T-helper 2 cell (primary cell): ENCODE results near the gene KCNK18.
"Not testable (repeated sequence)": the region's sequence is repeated elsewhere in the genome, so short reads cannot be mapped to it uniquely, and the experiment has no call there.

ENCODE experiments used
- DNase-seq, 5 experiments: peaks; one replicate each; pipeline versions ENCODE4 v3.0.0 to v3.0.0-alpha.2; 2012 to 2022

KCNK18 gene

GRCh38 chr10:117174439-117175214 is 22.7 kb upstream of the KCNK18 start:
- peak; percentile 41 to 76 (median 65) for DNase-seq

DNA sequence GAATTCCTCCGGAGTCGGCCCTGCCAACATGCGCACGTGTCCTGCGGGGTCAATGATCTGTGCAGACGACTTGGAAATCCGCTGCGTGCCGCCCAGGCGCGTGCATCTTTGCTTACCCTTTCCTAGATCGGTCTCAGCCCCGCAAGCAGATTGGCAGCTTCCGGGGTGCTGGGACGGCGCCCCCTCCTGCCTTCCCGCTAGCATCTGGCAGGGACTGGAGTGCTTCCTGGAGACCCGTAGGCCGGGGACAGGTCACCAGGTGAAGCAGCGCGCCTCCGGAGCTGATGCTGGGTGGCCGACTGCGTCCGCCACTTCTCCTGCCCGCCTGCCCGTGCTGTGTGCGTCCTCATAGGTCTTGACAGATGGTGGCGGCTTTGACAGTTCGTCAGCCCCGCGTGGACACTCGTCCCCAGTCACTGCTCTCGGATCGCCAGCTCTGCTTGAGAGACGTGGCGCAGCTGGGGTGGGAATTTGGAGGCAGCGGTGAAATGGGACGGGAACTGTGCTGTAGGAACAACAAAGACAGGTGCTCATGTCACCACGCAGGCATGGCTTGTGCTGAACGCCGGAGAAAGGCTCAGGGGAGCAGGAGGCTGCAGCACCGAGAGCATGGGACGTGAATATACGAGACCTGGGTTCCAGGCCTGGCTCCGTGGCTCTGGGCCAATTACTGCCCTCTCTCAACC is 21.9 kb upstream of the KCNK18 start:
- DNase-seq: no peak

- DNase-seq: peak in 4 of 5 experiments; percentile 30 to 66 (median 56)
Observed at GRCh38 chr10:117175901-117176534, 21.3 kb upstream of the KCNK18 start.

GRCh38 chr10:117178190-117178589 is 19.1 kb upstream of the KCNK18 start:
- no peak for DNase-seq

GRCh38 chr10:117184296-117184695 is 13.0 kb upstream of the KCNK18 start:
- no peak for DNase-seq

DNA sequence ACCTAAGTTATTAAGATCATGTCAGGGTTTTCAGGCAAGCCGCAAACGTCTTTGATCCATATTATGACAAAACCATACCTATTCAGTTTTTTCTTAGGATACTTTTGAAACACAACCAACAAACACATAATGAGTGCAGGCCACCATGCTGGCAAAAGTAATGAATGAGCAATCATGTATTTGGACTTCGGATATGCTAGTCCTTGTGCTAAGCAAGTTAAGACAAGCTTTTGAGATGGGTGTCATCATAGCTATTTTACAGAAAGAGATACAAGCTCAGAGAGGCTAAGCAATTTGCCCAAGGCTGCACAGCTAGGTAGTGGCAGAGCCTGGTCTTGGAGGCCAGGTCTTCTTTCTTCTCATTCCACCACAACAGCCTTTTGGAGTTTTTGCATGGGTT is 12.5 kb upstream of the KCNK18 start:
- no peak for DNase-seq

DNA sequence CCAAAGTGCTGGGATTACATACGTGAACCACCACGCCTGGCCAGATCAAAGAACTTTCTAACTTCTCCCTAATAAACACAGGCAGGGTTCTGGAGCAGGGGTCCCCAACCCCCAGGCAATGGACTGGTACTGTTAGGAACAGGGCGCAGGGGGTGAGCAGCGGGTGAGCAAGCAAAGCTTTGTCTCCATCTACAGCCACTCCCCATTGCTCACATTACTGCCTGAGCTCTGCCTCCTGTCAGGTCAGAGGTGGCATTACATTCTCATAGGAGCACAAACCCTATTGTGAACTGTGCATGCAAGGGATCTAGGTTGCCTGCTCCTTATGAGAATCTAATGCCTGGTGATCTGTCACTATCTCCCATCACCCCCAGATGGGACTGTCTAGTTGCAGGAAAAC is 11.5 kb upstream of the KCNK18 start:
- not testable (repeated sequence) for DNase-seq

GRCh38 chr10:117186832-117187615 is 10.3 kb upstream of the KCNK18 start:
- no peak for DNase-seq

DNA sequence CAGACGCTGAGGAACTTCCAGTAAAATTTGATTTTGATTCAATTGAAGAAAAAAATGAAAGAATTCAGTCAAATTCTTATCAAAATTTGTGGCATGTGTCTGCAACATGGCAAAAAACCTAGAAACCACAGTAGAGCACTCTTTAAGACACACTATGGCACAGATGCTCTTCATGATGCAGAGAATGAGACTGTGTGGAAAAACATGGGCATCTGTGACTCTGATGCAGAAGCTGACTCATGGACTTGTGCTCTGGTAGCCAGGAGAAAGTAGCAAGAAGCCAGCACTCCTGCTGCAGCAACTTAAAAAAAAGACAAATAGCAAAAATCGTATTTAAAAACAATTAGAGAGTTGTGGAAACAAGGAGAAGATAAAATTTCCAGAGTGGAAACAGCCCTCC is 8.9 kb upstream of the KCNK18 start:
- DNase-seq: no peak

GRCh38 chr10:117189557-117189956 is 7.7 kb upstream of the KCNK18 start:
- no peak for DNase-seq

- DNase-seq: no peak
Observed at GRCh38 chr10:117198088-117198487, 799 bp downstream of the KCNK18 start.

GRCh38 chr10:117201826-117202225 is 4.5 kb downstream of the KCNK18 start:
- DNase-seq: no peak

- no peak for DNase-seq
Observed at GRCh38 chr10:117204316-117204715, 7.0 kb downstream of the KCNK18 start.

DNA sequence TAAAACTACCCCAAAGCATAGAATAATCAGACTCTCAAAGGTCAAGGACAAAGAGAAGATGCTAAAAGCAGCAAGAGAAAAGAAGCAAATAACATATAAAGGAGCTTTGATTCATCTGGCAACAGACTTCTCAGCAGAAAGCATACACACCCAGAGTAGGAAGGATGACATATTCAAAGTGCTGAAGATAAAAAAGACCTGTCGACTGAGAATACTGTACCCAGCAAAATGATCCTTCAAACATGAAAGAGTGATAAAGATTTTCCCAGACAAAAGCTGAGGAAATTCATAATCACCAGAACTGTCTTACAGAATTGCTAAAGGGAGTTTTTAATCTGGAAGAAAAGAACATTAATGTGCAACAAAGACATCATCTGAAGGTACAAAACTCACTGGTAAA is 14.9 kb downstream of the KCNK18 start:
- no peak for DNase-seq

- DNase-seq: no peak
Observed at GRCh38 chr10:117214401-117214800, 17.1 kb downstream of the KCNK18 start.

DNA sequence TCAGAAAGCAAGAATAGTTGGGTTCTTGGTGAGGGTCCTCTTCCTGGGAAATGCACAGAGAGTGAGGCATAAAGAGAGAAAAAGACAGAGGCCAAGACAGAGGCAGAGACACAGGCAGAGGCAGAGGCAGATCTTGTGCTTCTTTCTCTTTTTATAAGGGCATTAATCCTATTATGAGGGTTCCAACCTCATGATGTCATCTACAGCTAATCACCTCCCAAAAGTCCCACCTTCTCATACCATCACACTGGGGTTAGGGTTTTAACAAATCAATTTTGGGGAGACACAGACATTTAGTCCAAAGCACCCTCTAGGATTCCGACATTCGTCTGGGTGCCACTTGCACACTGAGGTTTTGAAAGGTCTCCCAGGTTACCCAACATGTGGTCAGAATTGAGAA is 17.8 kb downstream of the KCNK18 start:
- no peak for DNase-seq

DNA sequence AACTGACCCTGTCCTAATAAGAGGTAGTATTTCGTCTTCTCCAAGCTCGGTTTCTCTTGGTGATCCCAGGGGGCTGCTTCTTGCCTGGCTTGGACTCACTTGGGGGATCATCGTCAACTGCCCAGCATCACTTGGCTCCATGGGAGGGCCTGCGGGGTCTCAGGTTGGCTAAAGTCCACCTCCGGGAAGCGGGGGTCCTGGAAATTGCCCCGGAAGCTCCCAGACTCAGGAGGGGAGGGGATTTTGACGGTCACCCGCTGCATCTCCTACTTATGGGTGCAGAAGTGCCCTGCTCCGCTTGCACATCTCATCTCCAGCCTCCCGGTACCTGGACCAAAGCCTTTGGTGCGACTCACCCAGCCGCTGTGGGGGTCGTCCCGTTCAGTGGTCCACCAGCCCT is 18.7 kb downstream of the KCNK18 start:
- no peak for DNase-seq

DNA sequence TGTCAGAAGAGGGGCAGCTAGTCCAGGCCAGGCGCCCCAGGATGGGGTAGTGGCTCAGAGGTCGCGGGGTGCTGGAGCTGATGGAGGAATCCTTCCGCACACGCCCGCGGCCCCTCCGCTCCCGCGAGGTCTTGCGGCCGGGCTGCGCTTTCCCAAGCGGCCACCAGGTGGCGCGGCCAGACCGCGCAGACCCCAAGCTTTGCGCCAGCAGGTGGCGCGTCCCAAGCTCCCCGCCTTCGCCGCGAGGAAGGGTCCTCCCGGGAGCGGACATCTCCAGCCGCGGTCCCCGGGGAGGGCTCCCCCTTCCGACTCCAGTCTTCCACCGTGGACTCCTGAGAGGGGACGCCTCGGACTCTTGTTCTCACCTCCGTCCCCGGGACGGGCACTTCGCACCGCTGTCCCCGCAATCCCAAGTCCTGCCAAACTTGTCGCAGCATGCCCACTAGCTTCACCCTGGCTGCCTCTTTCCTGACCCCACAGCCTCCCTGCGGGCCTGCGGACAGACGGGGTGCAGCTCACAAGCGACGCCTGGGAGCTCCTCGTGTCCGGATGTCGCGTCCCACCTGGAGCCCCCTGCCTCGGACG is 19.4 kb downstream of the KCNK18 start:
- peak; percentile 31 to 70 (median 58) for DNase-seq

DNA sequence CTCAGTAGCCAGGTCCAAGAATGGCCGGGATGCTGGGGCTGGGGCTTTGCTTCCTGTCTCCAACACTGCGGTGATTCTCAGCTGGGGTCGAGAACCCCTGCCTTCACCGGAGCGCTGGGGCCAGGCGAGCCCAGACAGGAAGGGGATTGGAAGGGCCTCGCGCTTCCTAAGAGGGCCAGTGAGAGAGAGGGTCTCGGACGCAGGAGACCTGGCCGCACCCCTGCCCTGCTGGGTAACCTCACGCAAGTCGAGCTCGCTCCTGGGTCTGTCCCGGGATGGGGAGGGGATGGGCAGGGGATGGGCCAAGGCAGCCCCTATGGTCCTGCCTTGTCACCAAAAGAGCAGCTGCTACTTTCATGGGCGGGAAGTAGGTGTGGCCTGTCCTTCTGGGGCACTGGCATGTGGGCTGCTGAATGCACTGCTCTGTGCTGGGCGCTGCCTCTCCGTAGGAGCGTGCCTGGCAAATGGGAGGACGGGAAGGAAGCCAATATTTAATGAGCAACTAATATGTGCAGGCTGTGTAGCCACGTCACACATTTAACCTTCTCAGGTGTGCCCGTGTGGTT is 20.0 kb downstream of the KCNK18 start:
- peak in 1 of 5 experiments; percentile 39 for DNase-seq

GRCh38 chr10:117218654-117219053 is 21.4 kb downstream of the KCNK18 start:
- no peak for DNase-seq

- DNase-seq: no peak
Observed at GRCh38 chr10:117221156-117221711, 23.9 kb downstream of the KCNK18 start.

DNA sequence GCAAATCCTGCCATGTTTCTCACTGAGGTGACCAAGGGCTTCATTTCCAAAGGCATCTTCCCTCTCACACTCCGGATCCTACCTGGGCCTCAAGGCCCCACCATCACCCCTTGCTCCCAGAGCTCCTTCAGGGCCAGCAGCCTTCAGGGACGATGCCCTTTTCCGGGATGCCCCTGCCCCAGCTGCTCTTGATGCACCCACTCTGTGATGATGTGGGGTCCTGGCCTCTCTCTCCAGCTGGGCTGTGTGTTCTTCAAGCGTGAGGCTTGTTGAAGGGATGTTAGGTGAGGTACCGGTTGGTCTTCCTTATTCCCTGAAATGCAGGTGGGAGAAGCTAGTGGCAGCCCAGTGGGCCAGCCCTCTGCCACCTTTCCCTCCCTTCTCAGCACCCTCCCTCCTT is 25.3 kb downstream of the KCNK18 start:
- DNase-seq: no peak
